GM04503 (cell line): Measurements from ENCODE around the gene P2RY14.
A peak's percentile ranks its signal among the peaks of the same experiment; 100 is the strongest.

Experiments used
- DNase-seq: peaks from one replicate; pipeline ENCODE4 v3.0.0-alpha.2; 2012; ENCODE audit warnings: low read depth

P2RY14 gene

GRCh38 chr3:151278230-151278629, at the start of gene P2RY14:
TSS of gene P2RY14 (minus strand) at chr3:151278542. CDS start at chr3:151214316, 64,226 bp downstream.
- no peak for DNase-seq

GRCh38 chr3:151327571-151328198, 49.3 kb upstream of the P2RY14 start:
- no peak for DNase-seq

- DNase-seq: no peak
Observed at GRCh38 chr3:151322511-151322910, 44.2 kb upstream of the P2RY14 start.

- no peak for DNase-seq
Observed at GRCh38 chr3:151321526-151321925, 43.2 kb upstream of the P2RY14 start.

GRCh38 chr3:151320131-151320530, 41.8 kb upstream of the P2RY14 start:
- DNase-seq: no peak

- DNase-seq: no peak
Observed at GRCh38 chr3:151319628-151320027, 41.3 kb upstream of the P2RY14 start.

GRCh38 chr3:151318991-151319390, 40.6 kb upstream of the P2RY14 start:
- no peak for DNase-seq

GRCh38 chr3:151318313-151318712, 40.0 kb upstream of the P2RY14 start:
- no peak for DNase-seq

- no peak for DNase-seq
Observed at GRCh38 chr3:151316267-151316991, 38.1 kb upstream of the P2RY14 start, which contains the start of gene GPR87. TSS of gene GPR87 (minus strand) at chr3:151316820. CDS start at chr3:151300100, 16,720 bp downstream.

- no peak for DNase-seq
Observed at GRCh38 chr3:151315846-151316245, 37.5 kb upstream of the P2RY14 start.

GRCh38 chr3:151315136-151315535, 36.8 kb upstream of the P2RY14 start:
- DNase-seq: no peak

GRCh38 chr3:151314593-151314992, 36.3 kb upstream of the P2RY14 start:
- no peak for DNase-seq

- no peak for DNase-seq
Observed at GRCh38 chr3:151314137-151314536, 35.8 kb upstream of the P2RY14 start.

GRCh38 chr3:151312972-151313371, 34.6 kb upstream of the P2RY14 start:
- no peak for DNase-seq

- DNase-seq: no peak
Observed at GRCh38 chr3:151309566-151309965, 31.2 kb upstream of the P2RY14 start.

- no peak for DNase-seq
Observed at GRCh38 chr3:151307583-151308488, 29.5 kb upstream of the P2RY14 start.

GRCh38 chr3:151307131-151307530, 28.8 kb upstream of the P2RY14 start:
- DNase-seq: no peak

- no peak for DNase-seq
Observed at GRCh38 chr3:151306168-151306810, 27.9 kb upstream of the P2RY14 start.

GRCh38 chr3:151305775-151306151, 27.4 kb upstream of the P2RY14 start:
- no peak for DNase-seq

- DNase-seq: peak; percentile 96
Observed at GRCh38 chr3:151305060-151305774, 26.9 kb upstream of the P2RY14 start.

GRCh38 chr3:151303751-151304150, 25.4 kb upstream of the P2RY14 start:
- no peak for DNase-seq
